Panc1 (cell line): ENCODE data around the gene SLC5A9. TPM values are rescaled to one million over a fixed set of nuclear protein-coding genes. Genes with fewer than 3 reads are reported as not detected.

Source experiments
- ATAC-seq: fragments of 200-7000 bp; cut with Tn5 transposase; 2 replicates; pipeline ENCODE4 v1.9.1; 2020; ENCODE audit warnings: mild to moderate bottlenecking, moderate library complexity
- BruUV-seq: library from RNA; stranded (reverse); fragments of 400-500 nt; replicated peaks from 2 replicates; lab custom pipeline; 2021; lab: Mats Ljungman, UMichigan
- CTCF ChIA-PET: fragments of 300-600 bp; sonication (Branson Sonifier 250); formaldehyde crosslinking; loops from one replicate; lab custom pipeline; 2022; ENCODE audit warnings: antibody characterized with exemption; lab: Charles Lee
- POLR2A ChIA-PET: fragments of 300-600 bp; sonication (Branson Sonifier 250); formaldehyde crosslinking; loops from one replicate; lab custom pipeline; 2022; ENCODE audit warnings: antibody characterized with exemption; lab: Charles Lee
- DNase-seq: peaks from one replicate; pipeline ENCODE4 v3.0.0-alpha.2; 2010; ENCODE audit warnings: low read depth, low spot score
- H3K27ac ChIP-seq: 2 replicates; pipeline ENCODE4 v1.5.1; 2011; ENCODE audit warnings: mild to moderate bottlenecking, low read length, inconsistent platforms
- H3K27me3 ChIP-seq: fragments of 200-500 bp; sonication (Bioruptor generic); 2 replicates; pipeline ENCODE4 v1.6.0; 2014; ENCODE audit warnings: low read length, inconsistent platforms; ENCODE audit not compliant: control insufficient read depth, insufficient read depth
- H3K36me3 ChIP-seq: fragments of 200-500 bp; sonication (Bioruptor generic); 2 replicates; pipeline ENCODE4 v1.5.1; 2014; ENCODE audit warnings: inconsistent platforms, mild to moderate bottlenecking, low read length, moderate library complexity; ENCODE audit not compliant: control insufficient read depth, insufficient read depth
- H3K4me1 ChIP-seq: 2 replicates; pipeline ENCODE4 v1.5.1; 2011; ENCODE audit warnings: inconsistent platforms, mild to moderate bottlenecking, low read length, moderate library complexity; ENCODE audit not compliant: control insufficient read depth, insufficient read depth
- H3K4me3 ChIP-seq, 2 experiments: 2 replicates each; pipeline ENCODE4 v1.5.1; 2011 to 2012; ENCODE audit warnings: low read depth in 2 of 2, low read length in 2 of 2, mild to moderate bottlenecking in 2 of 2, inconsistent platforms in 1 of 2, moderate library complexity in 1 of 2
- H3K9me3 ChIP-seq: fragments of 200-500 bp; sonication (Bioruptor generic); 2 replicates; pipeline ENCODE4 v1.5.1; 2014; ENCODE audit warnings: low read depth, mild to moderate bottlenecking, inconsistent platforms, low read length, moderate library complexity; ENCODE audit not compliant: control insufficient read depth, insufficient read depth
- CTCF ChIP-seq: fragments of 450-650 bp; IDR thresholded peaks from 2 replicates; pipeline ENCODE4 v1.5.1; 2017; ENCODE audit warnings: mild to moderate bottlenecking
- POLR2AphosphoS5 ChIP-seq: IDR thresholded peaks from 2 replicates; pipeline ENCODE4 v1.6.1; 2012; ENCODE audit warnings: mild to moderate bottlenecking, low read depth, low read length, moderate library complexity
- REST ChIP-seq, 2 experiments: IDR thresholded peaks; 2 replicates each; pipeline ENCODE4 v1.6.1; 2011 to 2012; ENCODE audit warnings: low read depth in 2 of 2, control low read depth in 1 of 2, low read length in 1 of 2, mild to moderate bottlenecking in 1 of 2, moderate library complexity in 1 of 2; ENCODE audit not compliant: insufficient read depth in 1 of 2
- SIN3A ChIP-seq: IDR thresholded peaks from 2 replicates; pipeline ENCODE4 v1.6.1; 2012; ENCODE audit warnings: low read depth, mild to moderate bottlenecking, low read length, moderate library complexity, borderline replicate concordance; ENCODE audit not compliant: insufficient read depth
- TCF7L2 ChIP-seq: IDR thresholded peaks from 2 replicates; pipeline ENCODE4 v1.6.1; 2011; ENCODE audit warnings: mild to moderate bottlenecking, low read depth, low read length, inconsistent platforms
- in situ Hi-C: cut with HindIII; loops from 2 replicates; pipeline ENCODE4 v1.10.0; 2016; ENCODE audit warnings: low sequenced_read_pairs, low pct_unique_long_range_greater_than_20kb
- intact Hi-C: fragments of 100-400 bp; cut with micrococcal nuclease; formaldehyde crosslinking; loops from one replicate; pipeline ENCODE4 v1.10.0; 2022; ENCODE audit not compliant: unreplicated experiment
- total RNA-seq: library from RNA; stranded (reverse); gene quantifications from one replicate; pipeline ENCODE4 v1.2.1, GENCODE V29; 2021; ENCODE audit not compliant: unreplicated experiment

Gene SLC5A9
- total RNA-seq, 1 experiment from 2014 or later: not detected

GRCh38 chr1:48235652-48236051 lies 13.1 kb downstream of the SLC5A9 start:
- ChIA-PET POLR2A (no interaction called here), CTCF (interaction anchor here (0.6 to 0.8 kb wide), 2 partner anchors 209 to 238 kb away, joined by 3 to 7 read pairs; partner anchors contain the start of gene TRABD2B)
- no peak overlapping the region for H3K4me3 ChIP-seq
- no TSS peak for BruUV-seq
- no peak overlapping the region for H3K27ac ChIP-seq
- in situ Hi-C loops (no loop called here), intact Hi-C loops (no loop called here)
- H3K9me3 ChIP-seq: no peaks in the 10 kb centered on the region
- ATAC-seq: no peak
- H3K27me3 ChIP-seq: no peaks in the 10 kb centered on the region
- H3K36me3 ChIP-seq: no peaks in the 10 kb centered on the region
- no peak for TF ChIP-seq REST (IDR thresholded peaks at IDR 0.05; ENCODE audit: insufficient read depth in 1 of 2, low read depth in 2 of 2, low read length in 1 of 2)
- no peak for TF ChIP-seq SIN3A
- no peak for TF ChIP-seq CTCF
- TF ChIP-seq TCF7L2: no peak
- no peak for TF ChIP-seq POLR2AphosphoS5
- H3K4me1 ChIP-seq: no peaks in the 10 kb centered on the region
- DNase-seq: no peak

GRCh38 chr1:48236716-48237470 lies 14.4 kb downstream of the SLC5A9 start:
- no TSS peak for BruUV-seq
- no peak overlapping the region for H3K27ac ChIP-seq
- no peaks in the 10 kb centered on the region for H3K9me3 ChIP-seq
- intact Hi-C loops (no loop called here), in situ Hi-C loops (no loop called here)
- no peaks in the 10 kb centered on the region for H3K36me3 ChIP-seq
- H3K4me1 ChIP-seq: no peaks in the 10 kb centered on the region
- DNase-seq: peak; percentile 35
- POLR2A ChIA-PET: no interaction called here
- H3K27me3 ChIP-seq: no peaks in the 10 kb centered on the region
- no peak overlapping the region for H3K4me3 ChIP-seq
- TF ChIP-seq CTCF: peak; percentile 75
- no peak for TF ChIP-seq REST (IDR thresholded peaks at IDR 0.05; ENCODE audit: insufficient read depth in 1 of 2, low read depth in 2 of 2, low read length in 1 of 2)
- peak; percentile 77; the same call in 1 of the 2 replicates for ATAC-seq
- CTCF ChIA-PET: no interaction called here
